Activated CD8-positive, alpha-beta T cell treated with anti-CD3 and anti-CD28 coated beads for 36 hours (primary cell): ENCODE measurements around the gene ASIC4. TPM values are rescaled to one million over a fixed set of nuclear protein-coding genes. Genes with fewer than 3 reads are reported as not detected.

Experiments used
- ATAC-seq: fragments of 200-7000 bp; cut with Tn5 transposase; one replicate; pipeline ENCODE4 v1.10.0; 2021; ENCODE audit warnings: mild to moderate bottlenecking, moderate library complexity
- CTCF ChIA-PET: fragments of 350-600 bp; sonication (Branson Sonifier 250); formaldehyde crosslinking; loops from one replicate; lab custom pipeline; 2021; ENCODE audit warnings: antibody characterized with exemption; lab: Charles Lee
- POLR2A ChIA-PET: fragments of 350-600 bp; sonication (Branson Sonifier 250); formaldehyde crosslinking; loops from one replicate; lab custom pipeline; 2021; ENCODE audit warnings: antibody characterized with exemption; lab: Charles Lee
- DNase-seq: peaks from one replicate; pipeline ENCODE4 v3.0.0-alpha.2; 2020
- H3K27ac Mint-ChIP-seq: one replicate; pipeline ENCODE4 v1.8.0; 2021; ENCODE audit warnings: mild to moderate bottlenecking, mixed read lengths
- H3K27me3 Mint-ChIP-seq: one replicate; pipeline ENCODE4 v1.8.0; 2021; ENCODE audit warnings: mixed read lengths
- H3K36me3 Mint-ChIP-seq: one replicate; pipeline ENCODE4 v1.8.0; 2021; ENCODE audit warnings: low read depth, mixed read lengths
- H3K4me1 Mint-ChIP-seq: one replicate; pipeline ENCODE4 v1.8.0; 2021; ENCODE audit warnings: low read depth, mixed read lengths
- H3K4me3 Mint-ChIP-seq: one replicate; pipeline ENCODE4 v1.8.0; 2021; ENCODE audit warnings: mild to moderate bottlenecking, moderate library complexity, mixed read lengths
- H3K9me3 Mint-ChIP-seq: one replicate; pipeline ENCODE4 v1.8.0; 2021; ENCODE audit warnings: mixed read lengths
- intact Hi-C: fragments of 100-400 bp; cut with micrococcal nuclease; formaldehyde crosslinking; loops from one replicate; pipeline ENCODE4 v1.10.0; 2022
- total RNA-seq, 2 experiments: library from RNA; stranded (reverse); gene quantifications; one replicate each; pipeline ENCODE4 v1.2.3, GENCODE V29; 2021
- TF ChIP-seq, protein P1 (sequence below): fragments of 200-600 bp; IDR thresholded peaks from one replicate; pipeline ENCODE4 v1.8.0; 2022; ENCODE audit warnings: antibody characterized with exemption, mild to moderate bottlenecking

Gene ASIC4
- total RNA-seq, 2 experiments from 2014 or later = not detected

DNA sequence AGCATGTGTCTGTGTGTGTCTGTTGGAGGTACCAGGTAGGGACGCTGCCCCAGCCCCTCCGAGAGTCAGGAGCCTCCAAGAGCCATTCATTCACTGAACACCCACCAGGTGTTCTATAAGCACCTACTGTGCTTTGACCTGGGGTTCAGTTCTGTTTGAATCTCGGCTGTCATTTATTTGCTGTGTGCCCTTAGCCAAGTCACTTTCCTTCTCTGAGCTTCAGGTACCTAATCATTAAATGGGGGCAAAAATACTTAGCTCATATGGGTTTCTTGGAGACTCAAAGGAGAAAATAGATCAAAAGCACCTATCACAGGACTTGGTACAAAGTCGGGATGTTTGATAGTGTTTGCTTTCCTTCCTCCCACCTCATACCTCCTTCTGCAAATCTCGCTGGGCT lies 13.2 kb downstream of the ASIC4 start:
- Mint-ChIP-seq H3K27ac (no peak overlapping the region), H3K36me3 (no peaks in the 10 kb centered on the region), H3K4me3 (no peak overlapping the region), H3K4me1 (peaks cover 5% of the 10 kb centered on the region), H3K27me3 (peaks cover 58% of the 10 kb centered on the region), H3K9me3 (no peaks in the 10 kb centered on the region)
- ChIA-PET CTCF (interaction anchor here (0.9 to 10.0 kb wide), 10 partner anchors 9 to 126 kb away, joined by 3 to 283 read pairs (median 30); partner anchors contain the start of gene GMPPA), POLR2A (no interaction called here)
- ATAC-seq (no peak), DNase-seq (no peak)
- TF ChIP-seq, protein P1, sequence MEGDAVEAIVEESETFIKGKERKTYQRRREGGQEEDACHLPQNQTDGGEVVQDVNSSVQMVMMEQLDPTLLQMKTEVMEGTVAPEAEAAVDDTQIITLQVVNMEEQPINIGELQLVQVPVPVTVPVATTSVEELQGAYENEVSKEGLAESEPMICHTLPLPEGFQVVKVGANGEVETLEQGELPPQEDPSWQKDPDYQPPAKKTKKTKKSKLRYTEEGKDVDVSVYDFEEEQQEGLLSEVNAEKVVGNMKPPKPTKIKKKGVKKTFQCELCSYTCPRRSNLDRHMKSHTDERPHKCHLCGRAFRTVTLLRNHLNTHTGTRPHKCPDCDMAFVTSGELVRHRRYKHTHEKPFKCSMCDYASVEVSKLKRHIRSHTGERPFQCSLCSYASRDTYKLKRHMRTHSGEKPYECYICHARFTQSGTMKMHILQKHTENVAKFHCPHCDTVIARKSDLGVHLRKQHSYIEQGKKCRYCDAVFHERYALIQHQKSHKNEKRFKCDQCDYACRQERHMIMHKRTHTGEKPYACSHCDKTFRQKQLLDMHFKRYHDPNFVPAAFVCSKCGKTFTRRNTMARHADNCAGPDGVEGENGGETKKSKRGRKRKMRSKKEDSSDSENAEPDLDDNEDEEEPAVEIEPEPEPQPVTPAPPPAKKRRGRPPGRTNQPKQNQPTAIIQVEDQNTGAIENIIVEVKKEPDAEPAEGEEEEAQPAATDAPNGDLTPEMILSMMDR = no peak
- intact Hi-C loops = no loop called here

DNA sequence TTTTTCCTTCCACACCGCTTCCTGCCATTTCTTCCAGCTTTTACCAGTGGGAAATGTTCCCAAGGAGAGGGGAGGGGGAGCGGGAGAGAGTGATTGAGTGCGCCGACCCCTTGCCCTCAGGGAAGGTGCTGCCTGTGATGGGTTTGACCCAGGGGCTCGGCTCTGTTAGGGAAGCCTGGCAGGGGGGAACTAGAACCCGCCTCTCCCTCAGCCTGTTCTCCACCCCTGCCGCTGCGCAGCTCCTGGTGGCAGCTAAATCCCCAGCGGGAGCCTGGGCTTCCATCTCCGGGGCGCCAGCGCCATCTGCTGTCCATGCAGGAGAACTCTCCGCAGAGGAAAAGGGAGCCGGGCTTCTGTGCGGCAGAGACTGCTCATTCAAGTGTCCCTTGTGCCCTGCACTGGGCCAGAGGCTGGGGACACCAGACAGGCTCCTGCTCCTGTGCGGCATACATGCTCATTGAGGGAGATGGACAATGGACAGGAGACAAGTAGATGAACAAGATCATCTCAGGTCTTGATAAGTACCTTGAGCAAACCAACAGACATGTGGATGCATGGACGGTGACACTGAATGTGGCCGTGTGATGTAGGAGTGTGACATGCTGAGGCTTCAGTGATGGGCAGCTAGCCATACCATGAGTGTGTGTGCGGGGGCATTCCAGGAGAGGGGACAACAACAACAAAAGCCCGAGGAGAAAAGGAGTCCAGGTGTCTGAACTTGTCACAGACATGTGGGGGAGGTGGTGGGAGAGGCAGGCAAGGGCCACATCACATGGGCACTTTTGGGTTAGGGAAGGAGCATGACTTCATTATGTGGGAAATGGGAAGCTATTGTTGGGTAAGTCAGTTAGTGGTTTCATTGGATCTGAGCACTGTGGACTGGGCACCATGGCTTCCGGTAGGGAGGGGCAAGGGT lies 16.0 kb downstream of the ASIC4 start:
- H3K4me1 Mint-ChIP-seq = no peaks in the 10 kb centered on the region
- H3K4me3 Mint-ChIP-seq = no peak overlapping the region
- TF ChIP-seq, protein P1 = peak; percentile 96
- no peak overlapping the region for H3K27ac Mint-ChIP-seq
- DNase-seq = peak; percentile 82
- no peaks in the 10 kb centered on the region for H3K9me3 Mint-ChIP-seq
- H3K27me3 Mint-ChIP-seq = peaks cover 44% of the 10 kb centered on the region
- CTCF ChIA-PET = interaction anchor here (0.6 to 10.0 kb wide), 58 partner anchors 9 to 230 kb away, joined by 3 to 283 read pairs (median 6); partner anchors contain the start of genes CHPF, DES, DNPEP and GMPPA
- no peaks in the 10 kb centered on the region for H3K36me3 Mint-ChIP-seq
- ATAC-seq = peak; percentile 97
- intact Hi-C loops = loop anchor here (5.0 kb wide), 3 partner anchors 33 to 128 kb away; partner anchors contain the start of gene GMPPA
- POLR2A ChIA-PET = interaction anchor here (0.9 to 1.7 kb wide), 3 partner anchors 11 to 50 kb away, joined by 3 to 5 read pairs (median 4); no protein-coding TSS in a partner anchor

DNA sequence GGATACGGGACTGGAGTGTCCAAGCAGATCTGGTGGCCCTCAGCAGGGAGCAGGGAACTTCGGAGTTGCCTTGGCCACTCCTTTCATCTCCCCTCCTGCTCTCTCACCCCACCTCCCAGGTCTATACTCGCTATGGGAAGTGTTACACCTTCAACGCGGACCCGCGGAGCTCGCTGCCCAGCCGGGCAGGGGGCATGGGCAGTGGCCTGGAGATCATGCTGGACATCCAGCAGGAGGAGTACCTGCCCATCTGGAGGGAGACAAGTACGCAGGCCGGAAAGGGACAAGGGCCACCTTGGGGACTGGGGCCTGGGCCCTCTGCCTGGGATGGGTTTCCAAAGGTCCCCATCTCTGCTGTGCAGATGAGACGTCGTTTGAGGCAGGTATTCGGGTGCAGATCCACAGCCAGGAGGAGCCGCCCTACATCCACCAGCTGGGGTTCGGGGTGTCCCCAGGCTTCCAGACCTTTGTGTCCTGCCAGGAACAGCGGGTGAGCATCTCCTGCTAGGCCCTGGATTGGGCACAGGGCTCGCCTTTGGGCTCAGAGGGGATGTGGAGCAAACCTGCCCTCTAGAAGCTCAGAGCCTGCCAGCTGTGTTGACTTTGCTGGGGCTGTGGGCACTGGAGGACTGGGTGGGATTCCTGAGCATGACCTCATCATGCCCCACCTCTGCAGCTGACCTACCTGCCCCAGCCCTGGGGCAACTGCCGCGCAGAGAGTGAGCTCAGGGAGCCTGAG lies 17.5 kb downstream of the ASIC4 start:
- peaks cover 37% of the 10 kb centered on the region for H3K27me3 Mint-ChIP-seq
- POLR2A ChIA-PET = no interaction called here
- DNase-seq (no peak), ATAC-seq (no peak)
- intact Hi-C loops = loop anchor here (5.0 kb wide), 3 partner anchors 35 to 130 kb away; partner anchors contain the start of gene GMPPA
- no peak overlapping the region for H3K27ac Mint-ChIP-seq
- H3K36me3 Mint-ChIP-seq = no peaks in the 10 kb centered on the region
- CTCF ChIA-PET = interaction anchor here (1.1 to 10.0 kb wide), 8 partner anchors 8 to 143 kb away, joined by 3 to 283 read pairs (median 42); partner anchors contain the start of gene GMPPA
- no peaks in the 10 kb centered on the region for H3K9me3 Mint-ChIP-seq
- no peaks in the 10 kb centered on the region for H3K4me1 Mint-ChIP-seq
- no peak overlapping the region for H3K4me3 Mint-ChIP-seq
- TF ChIP-seq, protein P1 = no peak

DNA sequence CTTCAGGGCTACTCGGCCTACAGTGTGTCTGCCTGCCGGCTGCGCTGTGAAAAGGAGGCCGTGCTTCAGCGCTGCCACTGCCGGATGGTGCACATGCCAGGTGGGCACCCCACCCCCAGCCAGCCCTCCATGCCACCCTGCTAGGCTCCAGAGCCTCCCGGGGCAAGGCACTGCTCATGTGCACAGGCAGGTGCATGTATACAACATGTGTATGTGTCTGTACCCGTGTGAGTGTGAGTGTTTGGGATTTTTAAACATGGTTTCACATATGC lies 18.0 kb downstream of the ASIC4 start:
- Mint-ChIP-seq H3K27me3 (peaks cover 34% of the 10 kb centered on the region), H3K9me3 (no peaks in the 10 kb centered on the region), H3K36me3 (no peaks in the 10 kb centered on the region), H3K4me3 (no peak overlapping the region), H3K4me1 (no peaks in the 10 kb centered on the region), H3K27ac (no peak overlapping the region)
- POLR2A ChIA-PET = no interaction called here
- CTCF ChIA-PET = interaction anchor here (1.5 to 10.0 kb wide), 6 partner anchors 8 to 131 kb away, joined by 3 to 283 read pairs (median 60); partner anchors contain the start of gene GMPPA
- TF ChIP-seq, protein P1 = no peak
- no peak for ATAC-seq
- intact Hi-C loops = loop anchor here (5.0 kb wide), 3 partner anchors 35 to 130 kb away; partner anchors contain the start of gene GMPPA
- no peak for DNase-seq
